ENCODE data around the gene NELL1. TPM values are rescaled to one million over a fixed set of nuclear protein-coding genes. Genes with fewer than 3 reads are reported as not detected.

Gene NELL1
- total and polyA plus RNA-seq, 2 experiments from 2014 or later = 2.1 to 7.7 TPM

DNA sequence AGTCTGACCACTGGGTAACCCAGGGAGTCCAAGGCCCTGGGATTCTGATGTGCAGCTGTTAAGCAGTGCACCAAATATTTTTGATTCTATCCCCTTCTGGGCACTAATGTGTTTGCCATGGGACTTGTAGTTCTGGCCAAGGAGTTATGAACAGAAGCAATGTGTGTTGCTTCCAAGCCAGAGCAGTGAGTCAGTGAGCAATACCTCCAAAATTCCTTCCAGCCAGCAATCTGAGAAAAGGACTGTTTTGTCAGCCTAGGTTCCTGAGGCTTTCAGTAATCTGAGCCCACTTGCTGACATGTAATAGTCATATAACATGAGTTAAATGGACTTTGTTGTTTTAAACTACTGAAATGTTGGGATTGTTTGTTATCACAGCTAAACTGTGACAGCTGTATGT is 311.4 kb downstream of the NELL1 start:
- Histone ChIP-seq H3K27me3 (no peaks in the 10 kb centered on the region), H3K36me3 (no peaks in the 10 kb centered on the region), H3K9me3 (ENCODE audit: low read depth) (no peaks in the 10 kb centered on the region), H3K27ac (no peak overlapping the region), H3K4me3 (no peak overlapping the region), H3K4me1 (ENCODE audit: low read depth) (no peaks in the 10 kb centered on the region)
- no peak for DNase-seq (ENCODE audit: low read depth in 1 of 2, low spot score in 1 of 2)
- TF ChIP-seq, protein P1, sequence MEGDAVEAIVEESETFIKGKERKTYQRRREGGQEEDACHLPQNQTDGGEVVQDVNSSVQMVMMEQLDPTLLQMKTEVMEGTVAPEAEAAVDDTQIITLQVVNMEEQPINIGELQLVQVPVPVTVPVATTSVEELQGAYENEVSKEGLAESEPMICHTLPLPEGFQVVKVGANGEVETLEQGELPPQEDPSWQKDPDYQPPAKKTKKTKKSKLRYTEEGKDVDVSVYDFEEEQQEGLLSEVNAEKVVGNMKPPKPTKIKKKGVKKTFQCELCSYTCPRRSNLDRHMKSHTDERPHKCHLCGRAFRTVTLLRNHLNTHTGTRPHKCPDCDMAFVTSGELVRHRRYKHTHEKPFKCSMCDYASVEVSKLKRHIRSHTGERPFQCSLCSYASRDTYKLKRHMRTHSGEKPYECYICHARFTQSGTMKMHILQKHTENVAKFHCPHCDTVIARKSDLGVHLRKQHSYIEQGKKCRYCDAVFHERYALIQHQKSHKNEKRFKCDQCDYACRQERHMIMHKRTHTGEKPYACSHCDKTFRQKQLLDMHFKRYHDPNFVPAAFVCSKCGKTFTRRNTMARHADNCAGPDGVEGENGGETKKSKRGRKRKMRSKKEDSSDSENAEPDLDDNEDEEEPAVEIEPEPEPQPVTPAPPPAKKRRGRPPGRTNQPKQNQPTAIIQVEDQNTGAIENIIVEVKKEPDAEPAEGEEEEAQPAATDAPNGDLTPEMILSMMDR (IDR thresholded peaks at IDR 0.05; ENCODE audit: low read depth, low read length) = no peak

DNA sequence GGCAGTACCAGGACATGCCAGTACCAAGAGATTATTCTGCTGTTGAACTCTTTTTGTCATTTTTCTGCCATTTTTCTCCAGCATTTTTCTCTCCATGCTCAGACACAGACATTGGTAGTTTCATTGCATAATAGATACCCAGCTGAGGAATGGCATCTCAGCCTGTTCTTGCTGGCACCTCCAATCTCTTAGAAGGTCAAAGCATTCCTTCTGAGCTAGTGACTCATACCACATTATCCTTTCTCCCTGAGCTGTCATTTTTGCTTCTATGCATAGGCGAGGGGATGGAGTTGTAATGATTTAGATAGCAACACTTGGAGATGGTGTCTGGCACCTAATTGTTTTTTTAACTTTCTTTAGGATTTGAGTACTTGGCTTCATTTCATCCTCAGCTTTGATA is 321.1 kb downstream of the NELL1 start:
- no peak overlapping the region for H3K27ac ChIP-seq
- no peak for DNase-seq (ENCODE audit: low read depth in 1 of 2, low spot score in 1 of 2)
- H3K9me3 ChIP-seq (ENCODE audit: low read depth) = no peaks in the 10 kb centered on the region
- no peaks in the 10 kb centered on the region for H3K4me1 ChIP-seq (ENCODE audit: low read depth)
- H3K4me3 ChIP-seq = no peak overlapping the region
- TF ChIP-seq, protein P1 (IDR thresholded peaks at IDR 0.05; ENCODE audit: low read depth, low read length) = no peak
- H3K27me3 ChIP-seq = no peaks in the 10 kb centered on the region
- H3K36me3 ChIP-seq = no peaks in the 10 kb centered on the region

DNA sequence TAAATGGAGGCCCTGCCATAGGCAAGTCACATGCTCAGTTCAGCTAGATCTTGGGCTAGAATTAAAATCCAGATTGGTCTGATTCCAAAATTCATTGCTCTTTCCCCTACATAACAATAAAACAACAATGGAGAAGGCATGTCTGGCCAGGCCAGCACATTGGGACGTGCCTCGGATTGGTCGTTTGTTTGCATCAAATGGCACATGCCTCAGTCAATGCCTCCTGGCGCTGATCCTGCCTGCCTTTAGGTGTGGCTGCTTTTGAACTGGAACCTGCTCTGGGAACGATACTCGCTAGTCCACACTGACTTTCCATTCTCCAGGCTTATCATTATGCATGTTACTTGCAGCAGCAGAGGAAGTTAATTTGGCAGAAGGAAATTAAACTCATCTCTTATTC is 322.1 kb downstream of the NELL1 start:
- no peak overlapping the region for H3K4me3 ChIP-seq
- H3K4me1 ChIP-seq (ENCODE audit: low read depth) = no peaks in the 10 kb centered on the region
- no peak overlapping the region for H3K27ac ChIP-seq
- DNase-seq (ENCODE audit: low read depth in 1 of 2, low spot score in 1 of 2) = no peak
- TF ChIP-seq, protein P1 (IDR thresholded peaks at IDR 0.05; ENCODE audit: low read depth, low read length) = no peak
- H3K9me3 ChIP-seq (ENCODE audit: low read depth) = no peaks in the 10 kb centered on the region
- no peaks in the 10 kb centered on the region for H3K36me3 ChIP-seq
- no peaks in the 10 kb centered on the region for H3K27me3 ChIP-seq

DNA sequence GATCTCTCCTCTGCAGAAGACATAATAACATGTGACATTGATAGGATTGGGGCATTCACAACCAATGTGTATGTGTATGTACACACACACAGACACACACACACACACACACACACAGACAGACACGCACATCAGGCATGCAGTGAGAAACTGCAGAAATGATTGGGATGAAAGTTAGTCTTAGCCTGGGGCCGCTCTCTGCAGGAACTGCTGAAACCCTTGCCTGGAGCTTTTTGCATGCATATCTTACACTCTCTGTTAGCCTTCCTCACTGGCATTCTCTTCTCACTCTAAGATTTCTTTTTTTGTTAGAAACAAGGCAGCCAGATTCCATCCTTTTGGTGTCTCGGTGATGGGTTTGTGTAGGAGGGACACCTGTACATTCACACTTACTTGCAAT is 337.9 kb downstream of the NELL1 start:
- Histone ChIP-seq H3K27ac (no peak overlapping the region), H3K4me3 (no peak overlapping the region), H3K27me3 (no peaks in the 10 kb centered on the region), H3K4me1 (ENCODE audit: low read depth) (no peaks in the 10 kb centered on the region), H3K9me3 (ENCODE audit: low read depth) (no peaks in the 10 kb centered on the region), H3K36me3 (no peaks in the 10 kb centered on the region)
- no peak for DNase-seq (ENCODE audit: low read depth in 1 of 2, low spot score in 1 of 2)
- TF ChIP-seq, protein P1 (IDR thresholded peaks at IDR 0.05; ENCODE audit: low read depth, low read length) = no peak

DNA sequence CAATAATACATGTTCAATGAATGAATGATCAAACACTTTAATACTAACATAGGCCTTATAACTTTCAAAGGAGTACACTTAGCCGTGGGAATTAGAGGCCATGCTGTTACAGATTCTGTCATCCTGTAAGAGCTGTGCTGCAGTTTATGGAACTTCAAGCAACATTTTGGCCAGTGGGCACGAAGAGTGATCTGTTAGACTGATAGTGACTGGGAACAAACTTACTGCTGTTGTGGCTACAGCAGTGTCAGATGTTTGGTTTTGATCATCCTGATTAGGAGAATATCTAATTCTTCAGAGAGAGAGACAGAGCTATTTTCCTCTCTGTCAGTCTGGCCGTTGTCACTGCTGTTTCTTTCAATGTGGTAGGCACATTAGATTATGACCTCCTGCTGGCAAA is 348.9 kb downstream of the NELL1 start:
- TF ChIP-seq, protein P1 (IDR thresholded peaks at IDR 0.05; ENCODE audit: low read depth, low read length) = no peak
- Histone ChIP-seq H3K4me1 (ENCODE audit: low read depth) (no peaks in the 10 kb centered on the region), H3K27me3 (no peaks in the 10 kb centered on the region), H3K36me3 (no peaks in the 10 kb centered on the region), H3K4me3 (no peak overlapping the region), H3K9me3 (ENCODE audit: low read depth) (no peaks in the 10 kb centered on the region), H3K27ac (no peak overlapping the region)
- DNase-seq (ENCODE audit: low read depth in 1 of 2, low spot score in 1 of 2) = no peak

- H3K4me3 ChIP-seq = no peak overlapping the region
- no peaks in the 10 kb centered on the region for H3K36me3 ChIP-seq
- no peak overlapping the region for H3K27ac ChIP-seq
- H3K9me3 ChIP-seq (ENCODE audit: low read depth) = no peaks in the 10 kb centered on the region
- no peak for DNase-seq (ENCODE audit: low read depth in 1 of 2, low spot score in 1 of 2)
- H3K4me1 ChIP-seq (ENCODE audit: low read depth) = no peaks in the 10 kb centered on the region
- TF ChIP-seq, protein P1 (IDR thresholded peaks at IDR 0.05; ENCODE audit: low read depth, low read length) = no peak
- H3K27me3 ChIP-seq = no peaks in the 10 kb centered on the region
Measured at GRCh38 chr11:21026685-21027084, 357.3 kb downstream of the NELL1 start.

All from cardiac muscle cell (in vitro differentiated cells and primary cell).